Osteoblast (primary cell): Measurements from ENCODE around the gene ABLIM2. TPM values are rescaled to one million over a fixed set of nuclear protein-coding genes. Genes with fewer than 3 reads are reported as not detected.

ENCODE experiments used
- DNase-seq: peaks from one replicate; pipeline ENCODE4 v3.0.0; 2011; ENCODE audit warnings: low spot score, mixed read lengths; ENCODE audit not compliant: insufficient read length; ENCODE audit errors: missing footprints
- H2AFZ ChIP-seq: 2 replicates; pipeline ENCODE4 v1.6.0; 2011; ENCODE audit warnings: mild to moderate bottlenecking, low read length
- H3K27ac ChIP-seq: 2 replicates; pipeline ENCODE4 v1.5.1; 2011; ENCODE audit warnings: mild to moderate bottlenecking, low read depth, low read length, moderate library complexity
- H3K27me3 ChIP-seq: 2 replicates; pipeline ENCODE4 v1.6.0; 2012; ENCODE audit warnings: mild to moderate bottlenecking, control low read depth, inconsistent platforms, low read length, moderate library complexity; ENCODE audit not compliant: insufficient read depth
- H3K36me3 ChIP-seq: 2 replicates; pipeline ENCODE4 v1.5.1; 2011; ENCODE audit warnings: mild to moderate bottlenecking, low read length, control low read depth, moderate library complexity; ENCODE audit not compliant: insufficient read depth
- H3K4me1 ChIP-seq: 2 replicates; pipeline ENCODE4 v1.5.1; 2011; ENCODE audit warnings: mild to moderate bottlenecking, low read length, control low read depth, moderate library complexity; ENCODE audit not compliant: insufficient read depth
- H3K4me2 ChIP-seq: 2 replicates; pipeline ENCODE4 v1.6.0; 2011; ENCODE audit warnings: mild to moderate bottlenecking, low read length; ENCODE audit not compliant: insufficient read depth
- H3K4me3 ChIP-seq: fragments of 200-600 bp; sonication (generic); 3 replicates; pipeline ENCODE4 v1.5.1; 2012; ENCODE audit warnings: mild to moderate bottlenecking, low read length, inconsistent platforms; ENCODE audit not compliant: insufficient read depth
- H3K79me2 ChIP-seq: 2 replicates; pipeline ENCODE4 v1.6.0; 2012; ENCODE audit warnings: mild to moderate bottlenecking, low read length, control low read depth, inconsistent platforms; ENCODE audit not compliant: insufficient read depth
- H3K9me3 ChIP-seq: 2 replicates; pipeline ENCODE4 v1.5.1; 2011; ENCODE audit warnings: low read depth, low read length, control low read depth
- H4K20me1 ChIP-seq: 2 replicates; pipeline ENCODE4 v1.6.0; 2012; ENCODE audit warnings: mild to moderate bottlenecking, low read length, control low read depth; ENCODE audit not compliant: insufficient read depth
- total RNA-seq: library from RNA; depleted of rRNA; stranded (reverse); fragments of >200 nt; gene quantifications from 2 replicates; pipeline ENCODE4 v1.2.3, GENCODE V29; 2012
- TF ChIP-seq, protein P1 (sequence below): IDR thresholded peaks from 2 replicates; pipeline ENCODE4 v1.5.1; 2011; ENCODE audit warnings: mild to moderate bottlenecking, low read depth, low read length, moderate library complexity; ENCODE audit errors: extremely low read depth

ABLIM2 gene
- total RNA-seq, 1 donor = 0.36 TPM

DNA sequence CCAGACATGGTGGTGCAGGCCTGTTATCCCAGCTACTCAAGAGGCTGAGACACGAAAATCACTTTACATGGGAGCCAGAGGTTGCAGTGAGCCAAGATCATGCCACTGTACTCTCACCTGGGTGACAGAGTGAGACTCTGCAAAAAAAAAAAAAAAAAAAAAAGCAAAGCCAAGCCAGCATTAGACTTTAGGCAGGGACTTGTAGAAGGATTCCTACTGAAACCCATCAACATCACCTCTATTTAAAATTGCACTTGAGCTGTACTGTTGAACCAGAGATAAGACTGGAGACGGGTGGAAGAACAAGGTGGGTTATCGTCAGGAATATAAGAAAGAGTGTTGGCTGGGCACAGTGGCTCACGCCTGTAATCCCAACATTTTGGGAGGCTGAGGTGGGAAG lies 203.2 kb downstream of the ABLIM2 start:
- Histone ChIP-seq H3K27me3 (no peaks in the 10 kb centered on the region), H3K36me3 (no peaks in the 10 kb centered on the region), H3K4me3 (no peak overlapping the region), H3K79me2 (no peaks in the 10 kb centered on the region), H3K4me1 (peaks cover 13% of the 10 kb centered on the region), H2AFZ (no peak overlapping the region), H3K27ac (no peak overlapping the region), H3K9me3 (no peaks in the 10 kb centered on the region), H3K4me2 (no peak overlapping the region), H4K20me1 (no peaks in the 10 kb centered on the region)
- TF ChIP-seq, protein P1, sequence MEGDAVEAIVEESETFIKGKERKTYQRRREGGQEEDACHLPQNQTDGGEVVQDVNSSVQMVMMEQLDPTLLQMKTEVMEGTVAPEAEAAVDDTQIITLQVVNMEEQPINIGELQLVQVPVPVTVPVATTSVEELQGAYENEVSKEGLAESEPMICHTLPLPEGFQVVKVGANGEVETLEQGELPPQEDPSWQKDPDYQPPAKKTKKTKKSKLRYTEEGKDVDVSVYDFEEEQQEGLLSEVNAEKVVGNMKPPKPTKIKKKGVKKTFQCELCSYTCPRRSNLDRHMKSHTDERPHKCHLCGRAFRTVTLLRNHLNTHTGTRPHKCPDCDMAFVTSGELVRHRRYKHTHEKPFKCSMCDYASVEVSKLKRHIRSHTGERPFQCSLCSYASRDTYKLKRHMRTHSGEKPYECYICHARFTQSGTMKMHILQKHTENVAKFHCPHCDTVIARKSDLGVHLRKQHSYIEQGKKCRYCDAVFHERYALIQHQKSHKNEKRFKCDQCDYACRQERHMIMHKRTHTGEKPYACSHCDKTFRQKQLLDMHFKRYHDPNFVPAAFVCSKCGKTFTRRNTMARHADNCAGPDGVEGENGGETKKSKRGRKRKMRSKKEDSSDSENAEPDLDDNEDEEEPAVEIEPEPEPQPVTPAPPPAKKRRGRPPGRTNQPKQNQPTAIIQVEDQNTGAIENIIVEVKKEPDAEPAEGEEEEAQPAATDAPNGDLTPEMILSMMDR = no peak
- no peak for DNase-seq

DNA sequence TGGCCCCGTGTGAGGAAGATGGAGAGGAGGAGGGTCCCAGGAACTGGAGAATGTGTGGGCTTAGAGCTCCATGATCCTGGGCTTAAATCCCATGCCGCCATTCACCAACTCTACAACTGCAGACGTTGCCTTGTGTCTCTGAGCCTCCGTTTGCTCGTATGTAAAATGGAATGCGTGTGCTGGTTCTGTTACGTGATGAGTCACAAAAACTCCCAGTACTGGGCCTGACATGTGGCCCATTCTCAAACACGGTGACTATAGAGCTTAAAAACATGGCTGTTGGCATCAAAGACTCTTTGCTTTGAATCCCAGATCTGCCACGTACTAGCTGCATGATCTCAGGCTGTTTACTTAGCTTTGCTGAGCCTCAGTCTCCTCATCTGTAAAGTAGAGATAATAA lies 206.0 kb downstream of the ABLIM2 start:
- Histone ChIP-seq H4K20me1 (no peaks in the 10 kb centered on the region), H3K27ac (no peak overlapping the region), H3K4me2 (no peak overlapping the region), H3K27me3 (no peaks in the 10 kb centered on the region), H3K4me3 (no peak overlapping the region), H2AFZ (no peak overlapping the region), H3K79me2 (no peaks in the 10 kb centered on the region), H3K9me3 (no peaks in the 10 kb centered on the region), H3K36me3 (no peaks in the 10 kb centered on the region), H3K4me1 (peaks cover 11% of the 10 kb centered on the region)
- DNase-seq = no peak
- TF ChIP-seq, protein P1 = no peak

DNA sequence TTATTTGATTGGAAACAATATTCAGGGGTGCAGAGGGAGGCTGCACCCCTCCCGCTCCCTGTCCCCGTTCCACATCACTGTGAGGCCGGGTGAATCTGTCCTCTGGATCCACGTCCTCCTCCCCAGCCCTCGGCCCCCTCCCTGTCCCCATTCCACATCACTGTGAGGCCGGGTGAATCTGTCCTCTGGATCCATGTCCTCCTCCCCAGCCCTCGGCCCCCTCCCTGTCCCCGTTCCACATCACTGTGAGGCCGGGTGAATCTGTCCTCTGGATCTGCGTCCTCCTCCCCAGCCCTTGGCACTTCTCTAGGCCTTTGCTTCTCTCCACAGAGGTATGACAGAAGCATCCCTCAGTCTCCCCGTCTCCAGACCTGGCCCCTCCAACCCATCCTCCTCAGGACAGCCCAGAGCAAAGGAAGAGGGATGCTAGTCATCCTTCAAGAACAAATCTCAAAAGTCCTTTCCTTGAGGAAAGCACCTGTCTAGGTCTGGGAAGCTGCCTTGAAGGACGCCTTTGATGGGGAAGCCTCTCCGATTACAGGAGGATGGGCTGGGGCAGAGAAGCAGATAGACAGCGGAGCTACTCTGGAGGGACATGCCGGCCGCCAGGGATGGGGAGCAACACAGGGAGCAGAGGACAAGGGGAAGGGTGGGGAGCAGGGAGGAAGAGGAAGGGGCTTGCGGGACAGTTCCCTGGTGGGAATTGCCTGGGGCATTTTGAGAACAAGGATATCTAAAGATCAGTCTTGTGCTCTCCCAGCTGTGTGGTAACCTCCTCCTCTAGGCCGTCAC lies 208.1 kb downstream of the ABLIM2 start:
- Histone ChIP-seq H3K4me3 (no peak overlapping the region), H3K79me2 (no peaks in the 10 kb centered on the region), H3K4me1 (peaks cover 3% of the 10 kb centered on the region), H3K36me3 (no peaks in the 10 kb centered on the region), H3K27me3 (no peaks in the 10 kb centered on the region), H4K20me1 (no peaks in the 10 kb centered on the region), H3K9me3 (no peaks in the 10 kb centered on the region), H3K4me2 (no peak overlapping the region), H3K27ac (no peak overlapping the region), H2AFZ (no peak overlapping the region)
- TF ChIP-seq, protein P1 = no peak
- DNase-seq = no peak

DNA sequence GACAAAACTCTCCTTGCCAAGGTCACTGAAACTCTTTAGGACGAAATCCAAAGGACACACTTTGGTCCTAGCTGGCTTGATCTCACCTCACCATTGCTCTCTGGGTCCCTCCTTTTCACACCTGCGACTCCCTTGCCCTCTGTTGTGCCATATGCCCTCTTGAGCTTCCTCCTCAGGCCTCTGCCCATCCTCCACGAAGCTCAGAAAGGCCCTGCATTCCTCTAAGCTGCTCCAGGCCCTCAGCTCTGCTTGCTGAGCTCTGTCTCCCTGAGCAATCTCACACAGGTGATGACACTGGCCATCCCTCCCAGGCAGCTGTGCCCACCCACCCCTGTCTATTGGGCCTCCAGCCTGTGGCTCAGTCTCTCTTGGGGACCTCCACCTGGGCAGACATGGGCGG lies 208.9 kb downstream of the ABLIM2 start:
- peaks cover 3% of the 10 kb centered on the region for H3K4me1 ChIP-seq
- H3K4me3 ChIP-seq = no peak overlapping the region
- H2AFZ ChIP-seq = no peak overlapping the region
- peak; percentile 37 for DNase-seq
- no peaks in the 10 kb centered on the region for H3K9me3 ChIP-seq
- TF ChIP-seq, protein P1 = no peak
- H3K27ac ChIP-seq = no peak overlapping the region
- no peaks in the 10 kb centered on the region for H4K20me1 ChIP-seq
- H3K36me3 ChIP-seq = no peaks in the 10 kb centered on the region
- no peak overlapping the region for H3K4me2 ChIP-seq
- H3K27me3 ChIP-seq = no peaks in the 10 kb centered on the region
- H3K79me2 ChIP-seq = no peaks in the 10 kb centered on the region
